NCI-H146 treated with DMSO at 0.1 percent for 48 hours (cell line): Measurements from ENCODE around the gene KIF20A.
A peak's percentile ranks its signal among the peaks of the same experiment; 100 is the strongest.
"Not testable (repeated sequence)": the region's sequence is repeated elsewhere in the genome, so short reads cannot be mapped to it uniquely, and the experiment has no call there.

Experiments used
- DNase-seq: peaks from one replicate; lab custom pipeline; 2025; ENCODE audit not compliant: unreplicated experiment; lab: John Stamatoyannopoulos, UW

KIF20A gene

DNA sequence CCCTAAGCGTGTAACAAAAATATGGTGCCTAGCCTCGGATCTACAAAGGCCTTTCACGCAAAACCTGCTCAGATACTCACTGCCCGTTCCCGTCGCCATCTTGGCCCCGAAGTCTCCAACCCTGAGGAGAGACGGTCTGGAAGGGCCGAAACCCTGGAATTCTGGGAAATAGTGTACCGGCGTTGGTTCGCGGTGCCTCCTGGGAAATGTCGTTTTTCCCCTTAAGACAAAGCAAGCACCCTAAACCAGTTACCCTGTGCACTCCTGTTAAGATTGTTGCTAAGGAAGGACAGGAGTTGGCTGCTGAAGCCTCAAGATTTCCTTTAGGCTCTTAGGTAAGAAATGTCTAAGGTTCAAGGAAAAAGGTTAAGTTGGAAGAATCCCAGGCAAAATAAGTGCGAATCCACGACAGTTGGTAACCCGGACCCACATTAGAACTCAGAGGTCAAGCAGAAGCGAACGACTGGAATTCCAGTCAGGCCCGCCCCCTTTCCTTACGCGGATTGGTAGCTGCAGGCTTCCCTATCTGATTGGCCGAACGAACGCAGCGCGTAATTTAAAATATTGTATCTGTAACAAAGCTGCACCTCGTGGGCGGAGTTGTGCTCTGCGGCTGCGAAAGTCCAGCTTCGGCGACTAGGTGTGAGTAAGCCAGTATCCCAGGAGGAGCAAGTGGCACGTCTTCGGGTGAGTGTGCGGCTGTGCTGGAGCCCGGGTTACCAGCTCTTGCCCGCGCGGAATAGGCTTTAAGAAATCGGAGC lies at the start of gene KIF20A, which contains the start of gene BRD8:
Gene KIF20A (plus strand): TSS at position 597 of the 761 bp plus-strand sequence. CDS start 569 bp downstream, outside the sequence.
Gene BRD8 (minus strand): TSS at position 115 of the 761 bp plus-strand sequence. CDS start 16 bp downstream, at position 99.
- peak; percentile 92 for DNase-seq

GRCh38 chr5:138129347-138129746 lies 49.6 kb upstream of the KIF20A start:
- no peak for DNase-seq

GRCh38 chr5:138132543-138132942 lies 46.4 kb upstream of the KIF20A start:
- DNase-seq, result no peak

- DNase-seq, result peak; percentile 51
Measured at GRCh38 chr5:138138949-138139780, 39.7 kb upstream of the KIF20A start, which contains the start of gene NME5. Gene NME5 (minus strand): TSS chr5:138139428. CDS start chr5:138138780, 648 bp downstream.

DNA sequence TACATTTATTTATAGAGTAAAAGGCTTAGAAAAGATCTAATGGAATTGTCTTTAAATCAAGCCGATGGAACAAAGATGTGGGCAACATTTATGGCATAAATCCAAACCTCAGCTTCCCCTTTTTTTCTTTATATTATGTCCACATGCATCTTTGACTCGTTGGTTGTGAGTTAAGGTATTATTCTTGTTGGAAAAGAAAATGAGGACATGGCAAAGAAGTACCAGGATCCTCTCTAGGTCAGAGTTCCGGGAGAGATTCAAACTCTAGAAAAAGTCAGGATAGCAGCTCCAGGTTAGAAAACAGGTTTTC lies 39.2 kb upstream of the KIF20A start:
- no peak for DNase-seq

DNA sequence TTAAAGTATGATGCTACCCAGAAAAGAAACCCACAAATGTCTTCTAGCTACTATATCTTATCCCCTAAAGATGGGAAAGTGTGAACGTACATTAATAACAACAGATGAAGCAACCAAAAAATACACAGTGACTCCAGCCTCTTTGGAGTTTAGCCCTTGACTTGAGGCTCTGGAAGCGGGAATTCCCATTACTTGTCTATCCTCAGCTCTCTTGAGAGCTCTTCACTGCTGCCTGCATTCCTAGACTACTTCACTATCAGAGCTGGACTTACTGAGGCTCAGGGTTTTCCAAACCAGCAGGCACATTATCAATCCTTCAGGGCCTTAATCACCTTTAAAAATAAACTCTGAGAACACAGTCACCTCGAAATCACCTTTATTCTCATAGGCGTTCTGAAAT lies 38.6 kb upstream of the KIF20A start:
- no peak for DNase-seq

- DNase-seq, result no peak
Measured at GRCh38 chr5:138141734-138142133, 37.2 kb upstream of the KIF20A start.

DNA sequence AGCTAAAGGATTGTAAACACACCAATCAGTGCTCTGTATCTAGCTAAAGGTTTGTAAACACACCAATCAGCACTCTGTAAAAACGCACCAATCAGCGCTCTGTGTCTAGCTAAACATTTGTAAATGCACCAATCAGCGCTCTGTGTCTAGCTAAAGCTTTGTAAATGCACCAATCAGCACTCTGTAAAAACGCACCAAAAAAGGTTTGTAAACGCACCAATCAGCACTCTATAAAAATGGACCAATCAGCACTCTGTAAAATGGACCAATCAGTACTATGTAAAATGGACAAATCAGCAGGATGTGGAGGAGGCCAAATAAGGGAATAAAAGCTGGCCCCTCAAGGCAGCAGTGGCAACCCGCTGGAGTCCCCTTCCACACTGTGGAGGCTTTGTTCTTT lies 35.3 kb upstream of the KIF20A start:
- DNase-seq, result not testable (repeated sequence)

GRCh38 chr5:138148811-138149210 lies 30.1 kb upstream of the KIF20A start:
- DNase-seq, result no peak

DNA sequence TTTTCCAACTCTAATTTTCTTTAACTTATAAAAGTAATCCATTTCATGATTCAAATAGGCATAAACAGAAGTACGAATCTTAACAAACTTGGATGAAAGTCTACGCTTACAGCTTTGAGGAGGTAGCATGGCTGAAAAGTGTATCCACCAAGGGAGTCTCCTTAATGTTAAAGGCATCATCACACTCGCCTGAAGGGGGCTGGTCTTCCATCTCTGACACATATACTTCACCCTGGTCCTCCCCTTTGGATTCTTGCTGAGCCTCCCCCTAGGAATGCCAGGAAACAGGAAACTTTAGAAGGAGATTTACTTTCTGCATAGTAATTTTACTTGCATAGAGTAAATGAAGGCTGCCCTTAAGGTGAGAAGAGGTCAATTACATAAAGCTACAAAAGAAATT lies 29.4 kb upstream of the KIF20A start:
- no peak for DNase-seq

- not testable (repeated sequence) for DNase-seq
Measured at GRCh38 chr5:138155977-138156376, 22.9 kb upstream of the KIF20A start.

GRCh38 chr5:138157626-138158025 lies 21.3 kb upstream of the KIF20A start:
- no peak for DNase-seq

DNA sequence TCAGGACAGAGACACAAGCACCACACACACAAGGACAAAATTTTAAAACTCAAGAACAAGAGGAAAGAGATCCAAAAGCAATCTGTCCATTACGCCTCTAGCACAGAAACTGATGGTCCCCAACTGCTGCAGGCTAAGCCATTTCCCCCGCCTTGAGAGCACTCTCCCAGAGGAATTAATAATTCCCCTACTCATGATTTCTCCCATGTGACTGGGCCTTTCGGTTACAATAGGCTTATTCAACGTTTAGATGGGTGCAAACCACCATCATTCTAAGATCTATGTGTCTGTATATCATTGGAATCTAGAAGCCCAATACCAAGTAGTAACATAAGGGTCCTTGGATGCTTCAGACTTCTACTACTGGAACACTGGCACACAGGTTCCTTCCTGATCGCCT lies 19.2 kb upstream of the KIF20A start:
- DNase-seq, result no peak

DNA sequence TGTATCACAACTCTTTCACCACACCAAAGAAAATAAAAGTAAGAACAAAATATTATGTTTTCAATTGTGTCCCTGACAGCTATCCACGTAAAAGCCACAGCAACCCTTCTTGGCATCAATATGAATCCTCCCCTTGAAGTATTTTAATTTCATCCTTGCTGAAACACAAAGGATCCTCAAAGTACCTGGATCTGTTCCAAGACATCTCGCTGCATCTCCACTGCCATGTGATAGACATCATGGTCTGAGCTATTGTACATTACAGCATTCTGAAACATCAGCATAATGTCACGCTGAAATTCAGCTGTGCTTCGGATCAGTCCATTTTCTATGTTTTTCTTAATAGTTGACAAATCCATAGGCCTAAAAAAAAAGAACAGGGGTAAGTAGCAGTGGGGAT lies 18.2 kb upstream of the KIF20A start:
- no peak for DNase-seq

GRCh38 chr5:138163721-138164120 lies 15.2 kb upstream of the KIF20A start:
- DNase-seq, result no peak

GRCh38 chr5:138169124-138169523 lies 9.8 kb upstream of the KIF20A start:
- no peak for DNase-seq

GRCh38 chr5:138170299-138170698 lies 8.6 kb upstream of the KIF20A start:
- DNase-seq, result no peak

- no peak for DNase-seq
Measured at GRCh38 chr5:138177941-138178515, 884 bp upstream of the KIF20A start.

- DNase-seq, result no peak
Measured at GRCh38 chr5:138179277-138179857, 455 bp downstream of the KIF20A start.

- DNase-seq, result peak; percentile 10
Measured at GRCh38 chr5:138180183-138180782, 1.4 kb downstream of the KIF20A start.

GRCh38 chr5:138180841-138181240 lies 1.9 kb downstream of the KIF20A start:
- DNase-seq, result no peak
